PFSK-1 (cell line): Measurements from ENCODE around the gene SPATA1.

Experiments used
- FOXP2 ChIP-seq: optimal IDR thresholded peaks from 2 replicates; pipeline ENCODE3; 2011; ENCODE audit warnings: borderline replicate concordance, control low read depth, inconsistent platforms; ENCODE audit not compliant: insufficient read depth; ENCODE audit errors: extremely low read length, extremely low read depth
- POLR2AphosphoS5 ChIP-seq: IDR thresholded peaks from 2 replicates; pipeline ENCODE4 v1.6.1; 2012; ENCODE audit warnings: low read depth, mild to moderate bottlenecking, control low read depth, low read length, moderate library complexity
- SIN3A ChIP-seq: IDR thresholded peaks from 2 replicates; pipeline ENCODE4 v1.6.1; 2012; ENCODE audit warnings: mild to moderate bottlenecking, low read length, moderate library complexity, borderline replicate concordance; ENCODE audit not compliant: insufficient read depth
- TAF1 ChIP-seq: IDR thresholded peaks from 2 replicates; pipeline ENCODE4 v1.6.1; 2012; ENCODE audit warnings: low read length, control low read depth, borderline replicate concordance; ENCODE audit not compliant: insufficient read depth
- TF ChIP-seq, protein P1 (sequence below), 2 experiments: IDR thresholded peaks; 2 replicates each; pipeline versions ENCODE4 v1.6.1 to v1.8.0; 2011 to 2012; ENCODE audit warnings: low read depth in 2 of 2, low read length in 2 of 2, control low read depth in 1 of 2, inconsistent platforms in 1 of 2, mild to moderate bottlenecking in 1 of 2, moderate library complexity in 1 of 2; ENCODE audit not compliant: insufficient read depth in 1 of 2

Gene SPATA1

GRCh38 chr1:84584126-84584525, 77.9 kb downstream of the SPATA1 start:
- TF ChIP-seq TAF1 (no peak), POLR2AphosphoS5 (no peak), FOXP2 (no peak), SIN3A (no peak)
- TF ChIP-seq, protein P1, sequence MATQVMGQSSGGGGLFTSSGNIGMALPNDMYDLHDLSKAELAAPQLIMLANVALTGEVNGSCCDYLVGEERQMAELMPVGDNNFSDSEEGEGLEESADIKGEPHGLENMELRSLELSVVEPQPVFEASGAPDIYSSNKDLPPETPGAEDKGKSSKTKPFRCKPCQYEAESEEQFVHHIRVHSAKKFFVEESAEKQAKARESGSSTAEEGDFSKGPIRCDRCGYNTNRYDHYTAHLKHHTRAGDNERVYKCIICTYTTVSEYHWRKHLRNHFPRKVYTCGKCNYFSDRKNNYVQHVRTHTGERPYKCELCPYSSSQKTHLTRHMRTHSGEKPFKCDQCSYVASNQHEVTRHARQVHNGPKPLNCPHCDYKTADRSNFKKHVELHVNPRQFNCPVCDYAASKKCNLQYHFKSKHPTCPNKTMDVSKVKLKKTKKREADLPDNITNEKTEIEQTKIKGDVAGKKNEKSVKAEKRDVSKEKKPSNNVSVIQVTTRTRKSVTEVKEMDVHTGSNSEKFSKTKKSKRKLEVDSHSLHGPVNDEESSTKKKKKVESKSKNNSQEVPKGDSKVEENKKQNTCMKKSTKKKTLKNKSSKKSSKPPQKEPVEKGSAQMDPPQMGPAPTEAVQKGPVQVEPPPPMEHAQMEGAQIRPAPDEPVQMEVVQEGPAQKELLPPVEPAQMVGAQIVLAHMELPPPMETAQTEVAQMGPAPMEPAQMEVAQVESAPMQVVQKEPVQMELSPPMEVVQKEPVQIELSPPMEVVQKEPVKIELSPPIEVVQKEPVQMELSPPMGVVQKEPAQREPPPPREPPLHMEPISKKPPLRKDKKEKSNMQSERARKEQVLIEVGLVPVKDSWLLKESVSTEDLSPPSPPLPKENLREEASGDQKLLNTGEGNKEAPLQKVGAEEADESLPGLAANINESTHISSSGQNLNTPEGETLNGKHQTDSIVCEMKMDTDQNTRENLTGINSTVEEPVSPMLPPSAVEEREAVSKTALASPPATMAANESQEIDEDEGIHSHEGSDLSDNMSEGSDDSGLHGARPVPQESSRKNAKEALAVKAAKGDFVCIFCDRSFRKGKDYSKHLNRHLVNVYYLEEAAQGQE (IDR thresholded peaks at IDR 0.05; ENCODE audit: insufficient read depth in 1 of 2, low read depth in 2 of 2, low read length in 2 of 2) = no peak

GRCh38 chr1:84585803-84586202, 79.6 kb downstream of the SPATA1 start:
- no peak for TF ChIP-seq SIN3A
- no peak for TF ChIP-seq TAF1
- no peak for TF ChIP-seq FOXP2
- TF ChIP-seq, protein P1 (IDR thresholded peaks at IDR 0.05; ENCODE audit: insufficient read depth in 1 of 2, low read depth in 2 of 2, low read length in 2 of 2) = no peak
- no peak for TF ChIP-seq POLR2AphosphoS5

DNA sequence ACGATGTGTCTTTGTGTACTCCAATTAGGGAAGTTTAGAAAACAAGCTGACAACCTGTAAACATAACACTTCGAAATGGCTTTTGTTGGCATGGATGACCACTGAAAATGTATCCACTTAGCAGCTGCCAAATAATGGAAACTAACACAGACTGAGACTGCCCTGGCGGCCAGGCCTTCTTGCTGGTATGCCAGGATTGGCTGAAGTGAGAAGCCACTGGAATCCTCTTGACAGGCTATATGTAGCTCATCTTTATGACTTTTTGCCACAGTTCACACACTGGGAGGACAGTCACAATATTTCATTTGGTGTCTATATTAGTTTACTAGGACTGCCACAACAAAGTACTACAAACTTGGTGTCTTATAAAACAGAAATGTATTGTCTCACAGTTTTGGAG, 80.9 kb downstream of the SPATA1 start:
- TF ChIP-seq, protein P1 (IDR thresholded peaks at IDR 0.05; ENCODE audit: insufficient read depth in 1 of 2, low read depth in 2 of 2, low read length in 2 of 2) = no peak
- no peak for TF ChIP-seq POLR2AphosphoS5
- no peak for TF ChIP-seq SIN3A
- TF ChIP-seq TAF1 = no peak
- no peak for TF ChIP-seq FOXP2

DNA sequence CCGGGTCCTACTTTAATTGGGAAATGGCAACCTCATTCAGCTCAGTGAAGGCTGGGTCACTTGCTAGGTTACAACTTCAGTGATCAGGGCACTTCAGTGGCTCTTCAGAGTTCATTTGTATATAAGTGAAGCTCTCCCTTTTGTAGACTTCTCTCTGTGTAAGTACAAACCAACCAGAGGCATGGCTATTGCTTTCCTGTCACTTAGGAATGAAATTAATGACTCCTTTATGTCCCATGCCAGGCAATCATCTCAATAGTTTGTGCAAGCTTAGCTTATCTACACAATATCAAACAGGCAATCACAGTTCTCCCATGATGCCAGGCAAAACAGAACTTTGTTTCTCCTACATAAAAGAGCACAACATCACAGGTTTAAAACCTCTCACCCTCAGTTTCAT, 90.8 kb downstream of the SPATA1 start:
- TF ChIP-seq POLR2AphosphoS5 = no peak
- TF ChIP-seq FOXP2 = no peak
- TF ChIP-seq, protein P1 (IDR thresholded peaks at IDR 0.05; ENCODE audit: insufficient read depth in 1 of 2, low read depth in 2 of 2, low read length in 2 of 2) = no peak
- no peak for TF ChIP-seq TAF1

DNA sequence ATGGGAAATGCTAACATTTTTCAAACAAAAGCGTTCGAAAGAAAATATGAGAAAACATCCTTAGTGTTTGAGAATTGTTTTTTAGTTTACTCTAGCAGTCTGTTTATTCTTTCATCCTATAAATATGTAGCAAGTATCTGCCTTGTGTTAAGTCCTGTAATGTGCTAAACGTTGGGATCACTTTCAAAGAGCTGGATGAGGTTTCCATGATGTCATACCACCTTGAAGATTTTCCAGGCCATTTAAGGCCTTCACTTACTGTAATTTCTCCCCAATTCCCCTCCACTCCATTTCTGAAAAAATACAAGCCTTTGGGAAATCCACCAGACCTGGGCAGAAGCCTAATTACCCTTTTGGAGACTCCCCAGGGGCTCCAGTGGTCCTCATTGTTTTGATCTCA, 92.2 kb downstream of the SPATA1 start:
- TF ChIP-seq TAF1 (no peak), POLR2AphosphoS5 (no peak), FOXP2 (no peak)
